Thoracic aorta (tissue), 2 donors: ENCODE results near the gene MUC21. TPM values are rescaled to one million over a fixed set of nuclear protein-coding genes. Genes with fewer than 3 reads are reported as not detected.

Source experiments
- ATAC-seq: fragments of 150-250 bp; one replicate; pipeline ENCODE4 v1.8.0; 2017; ENCODE audit warnings: low read depth; ENCODE audit not compliant: insufficient number of reproducible peaks, low FRiP score
- DNase-seq: peaks from one replicate; pipeline ENCODE4 v3.0.0-alpha.2; 2020; ENCODE audit warnings: low spot score
- H3K27ac ChIP-seq, 2 donors: fragments of 200-600 bp; sonication (generic); 1 replicate in 1 of 2; 2 replicates in 1 of 2; pipeline ENCODE4 v1.5.1; 2016; ENCODE audit warnings: mild to moderate bottlenecking in 2 of 2, moderate library complexity in 2 of 2
- H3K27me3 ChIP-seq: fragments of 200-600 bp; sonication (generic); replicated peaks from 2 replicates; pipeline ENCODE4 v1.6.0; 2016; ENCODE audit warnings: mild to moderate bottlenecking; ENCODE audit not compliant: insufficient read depth
- H3K36me3 ChIP-seq: fragments of 200-600 bp; sonication (generic); one replicate; pipeline ENCODE4 v1.5.1; 2016
- H3K4me1 ChIP-seq, 2 donors: fragments of 200-600 bp; sonication (generic); 1 replicate in 1 of 2; 2 replicates in 1 of 2; pipeline versions ENCODE4 v1.5.1 to v1.6.0; 2016; ENCODE audit warnings: low read depth in 2 of 2, mild to moderate bottlenecking in 1 of 2; ENCODE audit not compliant: control insufficient read depth in 1 of 2
- H3K4me3 ChIP-seq: fragments of 200-600 bp; sonication (generic); 2 replicates; pipeline ENCODE4 v1.5.1; 2016; ENCODE audit warnings: mild to moderate bottlenecking
- H3K9me3 ChIP-seq: fragments of 200-600 bp; sonication (generic); 2 replicates; pipeline ENCODE4 v1.5.1; 2016
- total RNA-seq, 2 donors: library from RNA; depleted of rRNA; stranded (reverse); fragments of >200 nt; gene quantifications; one replicate each; pipeline versions ENCODE4 v1.1.0 to v1.2.3, GENCODE V29; 2016
- TF ChIP-seq, protein P1 (sequence below): fragments of 200-600 bp; sonication (generic); IDR thresholded peaks from one replicate; pipeline ENCODE4 v1.5.1; 2019; ENCODE audit warnings: antibody characterized with exemption

MUC21 gene
- not detected for total RNA-seq

DNA sequence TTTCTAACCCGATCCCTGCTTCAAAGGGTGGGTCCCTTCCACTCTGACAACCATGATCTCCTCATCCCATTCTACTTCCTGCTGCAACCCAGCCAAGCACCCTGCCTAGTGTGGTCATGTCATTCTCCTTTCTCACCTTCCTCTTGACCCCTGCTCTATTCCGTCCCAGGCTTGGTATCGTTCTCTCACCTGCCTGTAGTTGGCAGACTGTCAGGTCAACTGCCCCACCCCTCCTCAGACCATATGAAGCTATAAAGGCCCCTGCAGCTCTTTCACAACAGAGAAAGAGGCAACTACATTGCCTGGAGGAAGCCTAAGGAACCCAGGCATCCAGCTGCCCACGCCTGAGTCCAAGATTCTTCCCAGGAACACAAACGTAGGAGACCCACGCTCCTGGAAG lies at the start of gene MUC21:
MUC21 (plus strand) TSS at position 280 of the 400 bp plus-strand sequence. CDS start 241 bp downstream, outside the sequence.
- H3K4me1 ChIP-seq, result peaks cover 0 to 6% of the 10 kb centered on the region in 2 donors
- DNase-seq (no peak), ATAC-seq (no peak)
- H3K27ac ChIP-seq, result no peak within 1 kb of the TSS
- H3K36me3 ChIP-seq, result no peaks in the 10 kb centered on the region
- TF ChIP-seq, protein P1, sequence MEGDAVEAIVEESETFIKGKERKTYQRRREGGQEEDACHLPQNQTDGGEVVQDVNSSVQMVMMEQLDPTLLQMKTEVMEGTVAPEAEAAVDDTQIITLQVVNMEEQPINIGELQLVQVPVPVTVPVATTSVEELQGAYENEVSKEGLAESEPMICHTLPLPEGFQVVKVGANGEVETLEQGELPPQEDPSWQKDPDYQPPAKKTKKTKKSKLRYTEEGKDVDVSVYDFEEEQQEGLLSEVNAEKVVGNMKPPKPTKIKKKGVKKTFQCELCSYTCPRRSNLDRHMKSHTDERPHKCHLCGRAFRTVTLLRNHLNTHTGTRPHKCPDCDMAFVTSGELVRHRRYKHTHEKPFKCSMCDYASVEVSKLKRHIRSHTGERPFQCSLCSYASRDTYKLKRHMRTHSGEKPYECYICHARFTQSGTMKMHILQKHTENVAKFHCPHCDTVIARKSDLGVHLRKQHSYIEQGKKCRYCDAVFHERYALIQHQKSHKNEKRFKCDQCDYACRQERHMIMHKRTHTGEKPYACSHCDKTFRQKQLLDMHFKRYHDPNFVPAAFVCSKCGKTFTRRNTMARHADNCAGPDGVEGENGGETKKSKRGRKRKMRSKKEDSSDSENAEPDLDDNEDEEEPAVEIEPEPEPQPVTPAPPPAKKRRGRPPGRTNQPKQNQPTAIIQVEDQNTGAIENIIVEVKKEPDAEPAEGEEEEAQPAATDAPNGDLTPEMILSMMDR, result no peak
- H3K4me3 ChIP-seq, result no peak within 1 kb of the TSS
- no peaks in the 10 kb centered on the region for H3K9me3 ChIP-seq
- no peaks in the 10 kb centered on the region for H3K27me3 ChIP-seq

DNA sequence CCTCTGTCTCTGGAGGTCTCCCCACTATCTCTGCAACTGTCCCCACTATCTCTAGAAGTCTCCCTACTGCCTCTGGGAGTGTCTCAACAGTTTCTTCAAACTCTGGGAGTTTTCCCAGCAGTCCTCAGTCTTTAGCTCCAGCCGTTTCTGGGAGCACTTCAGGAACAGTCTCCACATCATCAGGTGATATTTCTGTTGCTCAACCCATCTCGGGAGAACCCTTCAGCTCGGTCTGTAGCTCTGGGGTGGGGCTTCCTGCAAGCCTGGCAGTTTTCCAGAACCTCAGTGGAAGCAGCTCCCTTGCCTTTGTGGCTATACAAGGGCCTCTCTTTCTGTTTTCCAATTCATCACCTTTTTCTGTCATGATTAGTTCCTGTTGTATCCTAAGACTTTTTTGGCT lies 48.5 kb upstream of the MUC21 start:
- Histone ChIP-seq H3K4me3 (no peak overlapping the region), H3K36me3 (no peaks in the 10 kb centered on the region), H3K27me3 (no peaks in the 10 kb centered on the region), H3K9me3 (no peaks in the 10 kb centered on the region), H3K4me1 (no peaks in the 10 kb centered on the region), H3K27ac (no peak overlapping the region)
- TF ChIP-seq, protein P1, result no peak
- no peak for ATAC-seq
- DNase-seq, result no peak

DNA sequence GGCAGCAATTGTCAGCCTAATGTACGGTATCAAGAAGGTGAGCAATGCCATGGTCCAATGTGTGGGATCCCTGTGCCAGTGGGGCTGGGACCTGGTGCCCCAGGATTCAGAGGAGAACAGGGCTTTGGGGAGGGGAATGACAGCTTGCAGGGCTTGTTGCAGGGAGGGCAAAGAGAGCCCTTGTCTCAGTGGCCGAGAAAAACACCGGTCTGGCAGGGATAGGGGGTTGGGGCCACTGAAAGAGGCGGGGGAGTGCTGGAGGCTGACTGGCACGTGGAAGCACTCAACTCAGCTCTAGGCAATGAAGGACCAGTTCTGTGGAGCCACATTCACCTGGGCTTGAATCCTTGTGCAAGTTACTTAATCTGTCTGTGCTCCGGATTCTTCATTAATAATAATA lies 46.3 kb upstream of the MUC21 start:
- Histone ChIP-seq H3K27me3 (no peaks in the 10 kb centered on the region), H3K9me3 (no peaks in the 10 kb centered on the region), H3K27ac (no peak overlapping the region), H3K4me1 (no peaks in the 10 kb centered on the region), H3K4me3 (no peak overlapping the region), H3K36me3 (no peaks in the 10 kb centered on the region)
- TF ChIP-seq, protein P1, result no peak
- no peak for ATAC-seq
- no peak for DNase-seq

DNA sequence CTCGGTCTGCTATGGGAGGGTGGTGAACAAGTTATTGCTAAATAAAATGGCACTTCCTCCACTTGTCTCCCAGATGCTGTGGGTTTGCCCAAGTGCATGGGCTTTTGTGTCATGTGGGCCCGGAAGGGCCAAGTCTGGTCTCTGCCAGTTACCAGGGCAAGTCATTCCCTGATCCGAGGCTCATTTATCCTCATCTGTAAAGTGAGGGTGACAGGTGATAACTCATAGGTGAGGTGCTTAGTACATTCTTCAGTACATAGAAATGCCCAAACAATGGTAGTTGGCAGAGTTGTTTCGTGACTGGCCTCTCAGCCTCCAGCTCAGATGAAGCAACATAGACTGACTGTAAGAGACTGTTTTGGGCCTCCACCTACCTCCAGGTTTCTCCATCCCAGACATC lies 44.8 kb upstream of the MUC21 start:
- Histone ChIP-seq H3K4me3 (no peak overlapping the region), H3K4me1 (peaks cover 0 to 4% of the 10 kb centered on the region in 2 donors), H3K36me3 (no peaks in the 10 kb centered on the region), H3K27ac (no peak overlapping the region), H3K27me3 (no peaks in the 10 kb centered on the region), H3K9me3 (no peaks in the 10 kb centered on the region)
- DNase-seq (no peak), ATAC-seq (no peak)
- TF ChIP-seq, protein P1, result no peak

DNA sequence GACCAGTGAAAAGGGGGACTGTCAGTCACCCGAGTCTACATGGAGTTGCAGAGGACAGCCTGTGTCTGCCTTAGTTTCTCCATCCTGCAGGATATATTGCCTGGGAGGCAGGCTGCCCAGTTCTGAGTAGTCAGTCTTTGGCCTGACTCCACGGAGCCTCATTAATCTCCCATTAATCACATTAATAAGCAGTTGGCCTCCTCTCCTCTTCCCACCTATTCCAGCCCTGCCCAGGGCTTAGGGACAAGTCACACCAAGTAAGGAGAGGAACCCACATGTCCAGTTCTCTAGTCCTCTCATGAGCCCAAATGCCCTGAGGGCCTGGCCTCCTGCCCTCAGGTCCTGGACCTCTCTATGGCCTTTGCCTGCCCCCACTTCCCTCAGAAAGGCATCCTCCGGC lies 44.0 kb upstream of the MUC21 start:
- Histone ChIP-seq H3K27me3 (no peaks in the 10 kb centered on the region), H3K4me1 (peaks cover 0 to 4% of the 10 kb centered on the region in 2 donors), H3K9me3 (no peaks in the 10 kb centered on the region), H3K36me3 (no peaks in the 10 kb centered on the region), H3K27ac (no peak overlapping the region), H3K4me3 (no peak overlapping the region)
- ATAC-seq, result no peak
- TF ChIP-seq, protein P1, result no peak
- no peak for DNase-seq
